Panc1 (cell line): Measurements from ENCODE around the gene RUSC1. TPM values are rescaled to one million over a fixed set of nuclear protein-coding genes. Genes with fewer than 3 reads are reported as not detected.

Experiments
- ATAC-seq: fragments of 200-7000 bp; cut with Tn5 transposase; 2 replicates; pipeline ENCODE4 v1.9.1; 2020; ENCODE audit warnings: mild to moderate bottlenecking, moderate library complexity
- BruUV-seq: library from RNA; stranded (reverse); fragments of 400-500 nt; replicated peaks from 2 replicates; lab custom pipeline; 2021; lab: Mats Ljungman, UMichigan
- CTCF ChIA-PET: fragments of 300-600 bp; sonication (Branson Sonifier 250); formaldehyde crosslinking; loops from one replicate; lab custom pipeline; 2022; ENCODE audit warnings: antibody characterized with exemption; lab: Charles Lee
- POLR2A ChIA-PET: fragments of 300-600 bp; sonication (Branson Sonifier 250); formaldehyde crosslinking; loops from one replicate; lab custom pipeline; 2022; ENCODE audit warnings: antibody characterized with exemption; lab: Charles Lee
- DNase-seq: peaks from one replicate; pipeline ENCODE4 v3.0.0-alpha.2; 2010; ENCODE audit warnings: low read depth, low spot score
- H3K27ac ChIP-seq: 2 replicates; pipeline ENCODE4 v1.5.1; 2011; ENCODE audit warnings: mild to moderate bottlenecking, low read length, inconsistent platforms
- H3K27me3 ChIP-seq: fragments of 200-500 bp; sonication (Bioruptor generic); 2 replicates; pipeline ENCODE4 v1.6.0; 2014; ENCODE audit warnings: low read length, inconsistent platforms; ENCODE audit not compliant: control insufficient read depth, insufficient read depth
- H3K36me3 ChIP-seq: fragments of 200-500 bp; sonication (Bioruptor generic); 2 replicates; pipeline ENCODE4 v1.5.1; 2014; ENCODE audit warnings: inconsistent platforms, mild to moderate bottlenecking, low read length, moderate library complexity; ENCODE audit not compliant: control insufficient read depth, insufficient read depth
- H3K4me1 ChIP-seq: 2 replicates; pipeline ENCODE4 v1.5.1; 2011; ENCODE audit warnings: inconsistent platforms, mild to moderate bottlenecking, low read length, moderate library complexity; ENCODE audit not compliant: control insufficient read depth, insufficient read depth
- H3K4me3 ChIP-seq, 2 experiments: 2 replicates each; pipeline ENCODE4 v1.5.1; 2011 to 2012; ENCODE audit warnings: low read depth in 2 of 2, low read length in 2 of 2, mild to moderate bottlenecking in 2 of 2, inconsistent platforms in 1 of 2, moderate library complexity in 1 of 2
- H3K9me3 ChIP-seq: fragments of 200-500 bp; sonication (Bioruptor generic); 2 replicates; pipeline ENCODE4 v1.5.1; 2014; ENCODE audit warnings: low read depth, mild to moderate bottlenecking, inconsistent platforms, low read length, moderate library complexity; ENCODE audit not compliant: control insufficient read depth, insufficient read depth
- POLR2AphosphoS5 ChIP-seq: IDR thresholded peaks from 2 replicates; pipeline ENCODE4 v1.6.1; 2012; ENCODE audit warnings: mild to moderate bottlenecking, low read depth, low read length, moderate library complexity
- REST ChIP-seq, 2 experiments: IDR thresholded peaks; 2 replicates each; pipeline ENCODE4 v1.6.1; 2011 to 2012; ENCODE audit warnings: low read depth in 2 of 2, control low read depth in 1 of 2, low read length in 1 of 2, mild to moderate bottlenecking in 1 of 2, moderate library complexity in 1 of 2; ENCODE audit not compliant: insufficient read depth in 1 of 2
- SIN3A ChIP-seq: IDR thresholded peaks from 2 replicates; pipeline ENCODE4 v1.6.1; 2012; ENCODE audit warnings: low read depth, mild to moderate bottlenecking, low read length, moderate library complexity, borderline replicate concordance; ENCODE audit not compliant: insufficient read depth
- TCF7L2 ChIP-seq: IDR thresholded peaks from 2 replicates; pipeline ENCODE4 v1.6.1; 2011; ENCODE audit warnings: mild to moderate bottlenecking, low read depth, low read length, inconsistent platforms
- in situ Hi-C: cut with HindIII; loops from 2 replicates; pipeline ENCODE4 v1.10.0; 2016; ENCODE audit warnings: low sequenced_read_pairs, low pct_unique_long_range_greater_than_20kb
- intact Hi-C: fragments of 100-400 bp; cut with micrococcal nuclease; formaldehyde crosslinking; loops from one replicate; pipeline ENCODE4 v1.10.0; 2022; ENCODE audit not compliant: unreplicated experiment
- total RNA-seq: library from RNA; stranded (reverse); gene quantifications from one replicate; pipeline ENCODE4 v1.2.1, GENCODE V29; 2021; ENCODE audit not compliant: unreplicated experiment
- TF ChIP-seq, protein P1 (sequence below): fragments of 450-650 bp; IDR thresholded peaks from 2 replicates; pipeline ENCODE4 v1.5.1; 2017; ENCODE audit warnings: mild to moderate bottlenecking

RUSC1 gene
- total RNA-seq, 1 experiment from 2014 or later, result 77.9 TPM

GRCh38 chr1:155322953-155323728, 2.4 kb downstream of the RUSC1 start:
- Histone ChIP-seq H3K4me3 (peak overlapping the region; percentile 92 to 96), H3K4me1 (peaks cover 47% of the 10 kb centered on the region), H3K27ac (peak overlapping the region; percentile 95), H3K9me3 (no peaks in the 10 kb centered on the region), H3K27me3 (no peaks in the 10 kb centered on the region), H3K36me3 (no peaks in the 10 kb centered on the region; the same call in none of the 2 replicates)
- ATAC-seq (peak; percentile 63), DNase-seq (peak; percentile 50)
- BruUV-seq, result no TSS peak
- in situ Hi-C loops, result no loop called here
- intact Hi-C loops, result loop anchor here (1.0 kb wide), 1 partner anchor 46 kb away; the partner anchor contains the start of gene HCN3
- POLR2A ChIA-PET, result interaction anchor here (0.5 kb wide), 1 partner anchor 124 kb away, joined by 6 read pairs; no protein-coding TSS in a partner anchor
- no peak for TF ChIP-seq TCF7L2
- no peak for TF ChIP-seq REST (IDR thresholded peaks at IDR 0.05; ENCODE audit: insufficient read depth in 1 of 2, low read depth in 2 of 2, low read length in 1 of 2)
- TF ChIP-seq SIN3A, result peak; percentile 59; the same call in 1 of the 2 replicates
- no peak for TF ChIP-seq POLR2AphosphoS5
- TF ChIP-seq, protein P1, sequence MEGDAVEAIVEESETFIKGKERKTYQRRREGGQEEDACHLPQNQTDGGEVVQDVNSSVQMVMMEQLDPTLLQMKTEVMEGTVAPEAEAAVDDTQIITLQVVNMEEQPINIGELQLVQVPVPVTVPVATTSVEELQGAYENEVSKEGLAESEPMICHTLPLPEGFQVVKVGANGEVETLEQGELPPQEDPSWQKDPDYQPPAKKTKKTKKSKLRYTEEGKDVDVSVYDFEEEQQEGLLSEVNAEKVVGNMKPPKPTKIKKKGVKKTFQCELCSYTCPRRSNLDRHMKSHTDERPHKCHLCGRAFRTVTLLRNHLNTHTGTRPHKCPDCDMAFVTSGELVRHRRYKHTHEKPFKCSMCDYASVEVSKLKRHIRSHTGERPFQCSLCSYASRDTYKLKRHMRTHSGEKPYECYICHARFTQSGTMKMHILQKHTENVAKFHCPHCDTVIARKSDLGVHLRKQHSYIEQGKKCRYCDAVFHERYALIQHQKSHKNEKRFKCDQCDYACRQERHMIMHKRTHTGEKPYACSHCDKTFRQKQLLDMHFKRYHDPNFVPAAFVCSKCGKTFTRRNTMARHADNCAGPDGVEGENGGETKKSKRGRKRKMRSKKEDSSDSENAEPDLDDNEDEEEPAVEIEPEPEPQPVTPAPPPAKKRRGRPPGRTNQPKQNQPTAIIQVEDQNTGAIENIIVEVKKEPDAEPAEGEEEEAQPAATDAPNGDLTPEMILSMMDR, result peak; percentile 98
- CTCF ChIA-PET, result interaction anchor here (0.6 to 3.5 kb wide), 5 partner anchors 43 to 406 kb away, joined by 3 to 34 read pairs (median 4); no protein-coding TSS in a partner anchor

DNA sequence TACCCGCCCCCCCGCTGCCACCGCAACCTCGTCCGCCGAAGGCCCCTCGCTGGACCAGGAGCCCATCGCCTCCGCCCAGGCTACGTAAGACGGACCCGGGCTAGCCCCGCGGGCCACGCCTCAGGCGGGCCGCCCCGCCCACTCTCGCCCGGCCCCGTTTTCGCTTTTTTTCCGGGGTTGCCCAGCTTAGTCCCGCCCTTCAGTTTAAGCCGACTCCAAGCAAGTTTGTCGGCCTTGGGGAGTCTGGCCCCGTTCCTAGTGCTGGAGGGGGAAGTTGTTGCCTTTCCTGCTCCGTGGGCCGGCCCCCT, 3.0 kb downstream of the RUSC1 start:
- no TSS peak for BruUV-seq
- intact Hi-C loops, result loop anchor here (1.0 kb wide), 1 partner anchor 46 kb away; the partner anchor contains the start of gene HCN3
- Histone ChIP-seq H3K27ac (peak overlapping the region; percentile 95), H3K36me3 (no peaks in the 10 kb centered on the region; the same call in none of the 2 replicates), H3K4me3 (peak overlapping the region; percentile 92 to 96), H3K4me1 (peaks cover 47% of the 10 kb centered on the region), H3K27me3 (no peaks in the 10 kb centered on the region), H3K9me3 (no peaks in the 10 kb centered on the region)
- DNase-seq, result peak; percentile 74
- TF ChIP-seq REST (IDR thresholded peaks at IDR 0.05; ENCODE audit: insufficient read depth in 1 of 2, low read depth in 2 of 2, low read length in 1 of 2), result no peak
- 0 out of 2 replicates have a peak, but pooled peaks have one; percentile 4 for TF ChIP-seq SIN3A
- POLR2A ChIA-PET, result interaction anchor here (0.5 to 0.9 kb wide), 3 partner anchors 16 to 125 kb away, joined by 3 to 6 read pairs (median 5); no protein-coding TSS in a partner anchor
- in situ Hi-C loops, result no loop called here
- ATAC-seq, result peak; percentile 66
- CTCF ChIA-PET, result interaction anchor here (0.6 to 3.5 kb wide), 5 partner anchors 45 to 406 kb away, joined by 3 to 34 read pairs (median 4); no protein-coding TSS in a partner anchor
